ENCODE measurements around the gene ANKRD55.

Gene ANKRD55

DNA sequence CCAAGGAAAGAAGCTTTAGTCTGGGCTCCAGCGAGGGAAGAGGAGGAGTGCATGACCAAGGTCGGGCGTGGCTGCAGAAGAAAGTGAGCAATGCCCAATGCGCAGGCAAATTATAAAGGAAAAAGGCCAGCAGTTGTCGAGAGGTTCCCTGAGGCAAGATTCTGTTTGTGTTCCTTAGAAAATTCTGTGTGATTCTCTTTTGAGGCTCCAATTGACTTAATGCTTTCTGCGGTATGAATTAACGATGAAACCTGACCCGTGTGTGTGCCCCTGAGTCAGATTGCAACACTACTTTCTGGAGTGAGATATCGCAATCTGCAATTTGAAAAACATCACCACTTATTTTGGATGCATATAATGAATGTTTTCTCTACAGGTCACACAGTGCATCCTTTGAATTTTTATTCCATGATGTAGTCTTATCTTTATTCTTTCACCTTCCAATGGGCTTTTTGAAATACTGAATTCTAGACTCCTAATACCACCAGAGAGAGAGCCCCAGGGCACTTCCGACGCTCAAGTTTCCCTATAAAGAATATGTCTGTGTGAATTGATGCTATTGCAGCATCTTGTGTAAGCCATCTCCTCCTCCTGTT, 120.5 kb downstream of the ANKRD55 start (continued):
- peak; percentile 87 for TF ChIP-seq ZNF639 (tag by site-specific recombination; IDR thresholded peaks at IDR 0.05)
- peak; percentile 85 for TF ChIP-seq ZNF561 (tag by site-specific recombination; IDR thresholded peaks at IDR 0.05; ENCODE audit: borderline replicate concordance)
- TF ChIP-seq, protein P1, sequence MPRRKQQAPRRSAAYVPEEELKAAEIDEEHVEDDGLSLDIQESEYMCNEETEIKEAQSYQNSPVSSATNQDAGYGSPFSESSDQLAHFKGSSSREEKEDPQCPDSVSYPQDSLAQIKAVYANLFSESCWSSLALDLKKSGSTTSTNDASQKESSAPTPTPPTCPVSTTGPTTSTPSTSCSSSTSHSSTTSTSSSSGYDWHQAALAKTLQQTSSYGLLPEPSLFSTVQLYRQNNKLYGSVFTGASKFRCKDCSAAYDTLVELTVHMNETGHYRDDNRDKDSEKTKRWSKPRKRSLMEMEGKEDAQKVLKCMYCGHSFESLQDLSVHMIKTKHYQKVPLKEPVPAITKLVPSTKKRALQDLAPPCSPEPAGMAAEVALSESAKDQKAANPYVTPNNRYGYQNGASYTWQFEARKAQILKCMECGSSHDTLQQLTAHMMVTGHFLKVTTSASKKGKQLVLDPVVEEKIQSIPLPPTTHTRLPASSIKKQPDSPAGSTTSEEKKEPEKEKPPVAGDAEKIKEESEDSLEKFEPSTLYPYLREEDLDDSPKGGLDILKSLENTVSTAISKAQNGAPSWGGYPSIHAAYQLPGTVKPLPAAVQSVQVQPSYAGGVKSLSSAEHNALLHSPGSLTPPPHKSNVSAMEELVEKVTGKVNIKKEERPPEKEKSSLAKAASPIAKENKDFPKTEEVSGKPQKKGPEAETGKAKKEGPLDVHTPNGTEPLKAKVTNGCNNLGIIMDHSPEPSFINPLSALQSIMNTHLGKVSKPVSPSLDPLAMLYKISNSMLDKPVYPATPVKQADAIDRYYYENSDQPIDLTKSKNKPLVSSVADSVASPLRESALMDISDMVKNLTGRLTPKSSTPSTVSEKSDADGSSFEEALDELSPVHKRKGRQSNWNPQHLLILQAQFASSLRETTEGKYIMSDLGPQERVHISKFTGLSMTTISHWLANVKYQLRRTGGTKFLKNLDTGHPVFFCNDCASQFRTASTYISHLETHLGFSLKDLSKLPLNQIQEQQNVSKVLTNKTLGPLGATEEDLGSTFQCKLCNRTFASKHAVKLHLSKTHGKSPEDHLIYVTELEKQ (tag by site-specific recombination; IDR thresholded peaks at IDR 0.05; ENCODE audit: borderline replicate concordance): peak; percentile 82

- no peak overlapping the region for H3K4me3 ChIP-seq (ENCODE audit: low read depth, low read length)
- peaks cover 12% of the 10 kb centered on the region for H3K4me1 ChIP-seq (ENCODE audit: control insufficient read depth, insufficient read depth, low read length)
- CTCF ChIA-PET: no interaction called here
- no peaks in the 10 kb centered on the region; a peak in 1 of 3 replicates for H3K36me3 ChIP-seq (ENCODE audit: control insufficient read depth in 2 of 2, insufficient read depth in 1 of 2, low read length in 2 of 2)
- TF ChIP-seq ZNF621 (tag by site-specific recombination; IDR thresholded peaks at IDR 0.05) (no peak), ATF2 (tag by site-specific recombination; IDR thresholded peaks at IDR 0.05; ENCODE audit: low read depth) (peak; percentile 79)
- H3K27ac ChIP-seq (ENCODE audit: extremely low read depth, low read depth, low read length): no peak overlapping the region
- POLR2A ChIA-PET: interaction anchor here (0.6 to 0.9 kb wide), 2 partner anchors 12 to 88 kb away, joined by 3 to 4 read pairs; no protein-coding TSS in a partner anchor
- H3K9me3 ChIP-seq (ENCODE audit: control insufficient read depth, insufficient read depth, low read depth, low read length): no peaks in the 10 kb centered on the region
Measured at GRCh38 chr5:56111404-56111781, 121.7 kb downstream of the ANKRD55 start.

DNA sequence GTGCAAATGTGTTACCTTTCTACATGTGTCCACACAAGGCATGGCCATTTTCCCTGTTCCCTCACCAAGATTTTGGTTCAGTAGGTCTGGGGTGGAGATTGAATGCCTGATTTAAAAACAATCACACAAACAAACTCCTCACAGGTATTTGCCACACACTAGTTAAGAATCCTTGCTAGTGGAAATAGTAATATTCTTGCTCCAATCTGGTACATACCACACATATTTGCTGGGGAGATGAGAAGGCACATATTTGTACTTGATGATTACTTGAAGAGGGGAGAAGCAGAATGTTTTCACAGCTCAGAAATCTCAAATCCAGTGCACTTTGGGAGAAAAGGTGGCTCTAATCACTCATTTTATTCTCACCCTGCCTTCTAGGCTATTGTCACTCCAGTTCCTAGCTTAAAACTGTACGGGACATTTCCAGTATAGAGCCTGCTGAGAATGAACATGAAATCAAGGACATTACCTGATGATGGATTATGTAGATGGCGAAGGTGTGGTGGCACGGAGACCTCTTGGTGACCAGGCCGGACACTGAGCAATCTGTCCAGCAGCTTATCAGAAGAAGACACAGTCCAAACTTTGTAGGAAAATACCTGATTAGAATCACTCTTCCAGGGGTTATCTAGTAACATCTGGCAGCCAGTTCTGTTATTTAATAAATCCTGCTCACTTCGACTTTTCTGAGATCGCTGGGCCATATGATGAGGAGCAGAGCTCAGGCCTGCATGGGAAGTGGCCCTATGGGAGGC, 122.3 kb downstream of the ANKRD55 start:
- POLR2A ChIA-PET: interaction anchor here (0.6 kb wide), 1 partner anchor 87 kb away, joined by 4 read pairs; no protein-coding TSS in a partner anchor
- TF ChIP-seq PBX3 (CRISPR knock-in tag; IDR thresholded peaks at IDR 0.05) (no peak), ZNF529 (tag by site-specific recombination; IDR thresholded peaks at IDR 0.05; ENCODE audit: insufficient replicate concordance) (no peak), ZNF132 (tag by site-specific recombination; IDR thresholded peaks at IDR 0.05; ENCODE audit: borderline replicate concordance) (no peak), GLIS2 (tag by site-specific recombination; IDR thresholded peaks at IDR 0.05) (no peak), ZNF133 (tag by site-specific recombination; IDR thresholded peaks at IDR 0.05) (no peak), TRIM28 (IDR thresholded peaks at IDR 0.05; ENCODE audit: borderline replicate concordance, low read length) (no peak), MEIS1 (CRISPR knock-in tag; IDR thresholded peaks at IDR 0.05; ENCODE audit: borderline replicate concordance) (no peak), TCF7L2 (IDR thresholded peaks at IDR 0.05; ENCODE audit: borderline replicate concordance, low read depth, low read length) (no peak), ZNF366 (tag by site-specific recombination; conservative IDR thresholded peaks at IDR 0.05) (no peak), ZNF37A (tag by site-specific recombination; IDR thresholded peaks at IDR 0.05) (no peak)
- Histone ChIP-seq H3K4me3 (ENCODE audit: low read depth, low read length) (no peak overlapping the region), H3K9me3 (ENCODE audit: control insufficient read depth, insufficient read depth, low read depth, low read length) (no peaks in the 10 kb centered on the region), H3K4me1 (ENCODE audit: control insufficient read depth, insufficient read depth, low read length) (peaks cover 12% of the 10 kb centered on the region), H3K27ac (ENCODE audit: extremely low read depth, low read depth, low read length) (no peak overlapping the region), H3K36me3 (ENCODE audit: control insufficient read depth in 2 of 2, insufficient read depth in 1 of 2, low read length in 2 of 2) (no peaks in the 10 kb centered on the region; a peak in 1 of 3 replicates)
- CTCF ChIA-PET: no interaction called here

All from HEK293 (cell line).